DOHH2 (cell line): ENCODE results near the gene LRRC4C.

ENCODE experiments used
- H3F3A ChIP-seq: fragments of 200-600 bp; sonication (generic), shearing (Covaris generic); 2 replicates; pipeline ENCODE4 v1.6.0; 2016; ENCODE audit warnings: antibody characterized with exemption, mild to moderate bottlenecking; ENCODE audit not compliant: control insufficient read depth, insufficient read depth
- H3K27ac ChIP-seq: fragments of 200-600 bp; sonication (generic); 2 replicates; pipeline ENCODE4 v1.5.1; 2014; ENCODE audit warnings: low read depth, mild to moderate bottlenecking, low read length, moderate library complexity
- H3K27me3 ChIP-seq: fragments of 200-600 bp; sonication (generic); 2 replicates; pipeline ENCODE4 v1.6.1; 2014; ENCODE audit warnings: mild to moderate bottlenecking, low read length, mixed read lengths; ENCODE audit not compliant: control insufficient read depth
- H3K36me3 ChIP-seq: fragments of 200-600 bp; sonication (generic); 2 replicates; pipeline ENCODE4 v1.6.1; 2014; ENCODE audit warnings: mild to moderate bottlenecking, low read length, moderate library complexity, mixed read lengths; ENCODE audit not compliant: control insufficient read depth
- H3K4me1 ChIP-seq: fragments of 200-600 bp; sonication (generic); 2 replicates; pipeline ENCODE4 v1.6.1; 2014; ENCODE audit warnings: mild to moderate bottlenecking, low read length, mixed read lengths; ENCODE audit not compliant: control insufficient read depth
- H3K4me2 ChIP-seq: fragments of 200-600 bp; sonication (generic); 2 replicates; pipeline ENCODE4 v1.6.0; 2014; ENCODE audit warnings: mild to moderate bottlenecking, low read length, moderate library complexity
- H3K4me3 ChIP-seq: fragments of 200-600 bp; sonication (generic); 2 replicates; pipeline ENCODE4 v1.5.1; 2014; ENCODE audit warnings: mild to moderate bottlenecking, low read length, mixed read lengths
- H3K79me2 ChIP-seq: fragments of 200-600 bp; sonication (generic); 2 replicates; pipeline ENCODE4 v1.6.1; 2014; ENCODE audit warnings: mild to moderate bottlenecking, low read length, mixed read lengths; ENCODE audit not compliant: control insufficient read depth
- H3K9me2 ChIP-seq: fragments of 200-600 bp; sonication (generic); replicated peaks from 2 replicates; pipeline ENCODE4 v1.6.1; 2014; ENCODE audit warnings: mild to moderate bottlenecking, low read length, mixed read lengths; ENCODE audit not compliant: control insufficient read depth
- H3K9me3 ChIP-seq: fragments of 200-600 bp; sonication (generic); 2 replicates; pipeline ENCODE4 v1.6.1; 2014; ENCODE audit warnings: antibody characterized with exemption, low read length, mixed read lengths; ENCODE audit not compliant: control insufficient read depth, insufficient read depth
- H4K20me1 ChIP-seq: fragments of 200-600 bp; sonication (generic); 2 replicates; pipeline ENCODE4 v1.6.0; 2014; ENCODE audit warnings: low read depth, mild to moderate bottlenecking, antibody characterized with exemption, low read length, moderate library complexity; ENCODE audit not compliant: control insufficient read depth, insufficient read depth
- CTCF ChIP-seq: fragments of 200-600 bp; sonication (generic); IDR thresholded peaks from one replicate; pipeline ENCODE4 v1.5.1; 2014; ENCODE audit warnings: antibody characterized with exemption, mild to moderate bottlenecking, low read depth, low read length; ENCODE audit not compliant: poor library complexity, severe bottlenecking
- EZH2phosphoT487 ChIP-seq: fragments of 200-600 bp; sonication (generic); IDR thresholded peaks from 2 replicates; pipeline ENCODE4 v1.6.1; 2017; ENCODE audit warnings: borderline replicate concordance, mild to moderate bottlenecking, antibody characterized with exemption, low read length, moderate library complexity, mixed read lengths

LRRC4C gene

GRCh38 chr11:40080434-40080833 lies 1379.0 kb downstream of the LRRC4C start:
- Histone ChIP-seq H3K4me1 (no peaks in the 10 kb centered on the region), H3K27ac (no peak overlapping the region), H3K9me2 (no peaks in the 10 kb centered on the region), H3K79me2 (no peaks in the 10 kb centered on the region), H3K9me3 (no peaks in the 10 kb centered on the region), H3K4me3 (no peak overlapping the region), H3K36me3 (no peaks in the 10 kb centered on the region), H3K4me2 (no peak overlapping the region), H4K20me1 (no peaks in the 10 kb centered on the region), H3F3A (no peaks in the 10 kb centered on the region), H3K27me3 (no peaks in the 10 kb centered on the region)
- no peak for TF ChIP-seq CTCF
- no peak for TF ChIP-seq EZH2phosphoT487
